A673 (cell line): ENCODE data around the gene PKP1.

ENCODE experiments used
- EZH2 ChIP-seq: fragments of 200-600 bp; sonication (generic); IDR thresholded peaks from 2 replicates; pipeline ENCODE4 v1.6.1; 2017; ENCODE audit warnings: borderline replicate concordance, low read depth, mild to moderate bottlenecking, mixed read lengths, antibody characterized with exemption, low read length; ENCODE audit not compliant: poor library complexity, severe bottlenecking
- TF ChIP-seq, protein P1 (sequence below): fragments of 300-800, 200-600 bp; sonication (generic); conservative IDR thresholded peaks from 2 replicates; pipeline ENCODE4 v1.5.1; 2017; ENCODE audit warnings: low read depth, mild to moderate bottlenecking, antibody characterized with exemption, low read length, moderate library complexity, mixed read lengths

- TF ChIP-seq, protein P1, sequence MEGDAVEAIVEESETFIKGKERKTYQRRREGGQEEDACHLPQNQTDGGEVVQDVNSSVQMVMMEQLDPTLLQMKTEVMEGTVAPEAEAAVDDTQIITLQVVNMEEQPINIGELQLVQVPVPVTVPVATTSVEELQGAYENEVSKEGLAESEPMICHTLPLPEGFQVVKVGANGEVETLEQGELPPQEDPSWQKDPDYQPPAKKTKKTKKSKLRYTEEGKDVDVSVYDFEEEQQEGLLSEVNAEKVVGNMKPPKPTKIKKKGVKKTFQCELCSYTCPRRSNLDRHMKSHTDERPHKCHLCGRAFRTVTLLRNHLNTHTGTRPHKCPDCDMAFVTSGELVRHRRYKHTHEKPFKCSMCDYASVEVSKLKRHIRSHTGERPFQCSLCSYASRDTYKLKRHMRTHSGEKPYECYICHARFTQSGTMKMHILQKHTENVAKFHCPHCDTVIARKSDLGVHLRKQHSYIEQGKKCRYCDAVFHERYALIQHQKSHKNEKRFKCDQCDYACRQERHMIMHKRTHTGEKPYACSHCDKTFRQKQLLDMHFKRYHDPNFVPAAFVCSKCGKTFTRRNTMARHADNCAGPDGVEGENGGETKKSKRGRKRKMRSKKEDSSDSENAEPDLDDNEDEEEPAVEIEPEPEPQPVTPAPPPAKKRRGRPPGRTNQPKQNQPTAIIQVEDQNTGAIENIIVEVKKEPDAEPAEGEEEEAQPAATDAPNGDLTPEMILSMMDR: no peak
- no peak for TF ChIP-seq EZH2
Measured at GRCh38 chr1:201321826-201322390, 38.6 kb downstream of the PKP1 start.
